H7 (cell line): ENCODE data around the gene REG4. TPM values are rescaled to one million over a fixed set of nuclear protein-coding genes. Genes with fewer than 3 reads are reported as not detected.

Source experiments
- DNase-seq: peaks from one replicate; pipeline ENCODE4 v3.0.0; 2012
- H3K27me3 ChIP-seq: 2 replicates; pipeline ENCODE4 v1.6.0; 2011; ENCODE audit warnings: mild to moderate bottlenecking, low read length; ENCODE audit not compliant: control insufficient read depth, insufficient read depth
- H3K36me3 ChIP-seq: replicated peaks from 2 replicates; pipeline ENCODE4 v1.5.1; 2011; ENCODE audit warnings: low read length; ENCODE audit not compliant: control insufficient read depth, insufficient read depth
- H3K4me3 ChIP-seq: 2 replicates; pipeline ENCODE4 v1.5.1; 2011; ENCODE audit warnings: low read depth, mild to moderate bottlenecking, control low read depth, low read length, moderate library complexity; ENCODE audit not compliant: insufficient read depth
- total RNA-seq: library from RNA; depleted of rRNA; stranded (reverse); fragments of >200 nt; shearing (Covaris generic); gene quantifications from 2 replicates; pipeline ENCODE4 v1.2.3, GENCODE V29; 2014; rRNA removed

REG4 gene
- total RNA-seq, 1 experiment from 2014 or later, result not detected

DNA sequence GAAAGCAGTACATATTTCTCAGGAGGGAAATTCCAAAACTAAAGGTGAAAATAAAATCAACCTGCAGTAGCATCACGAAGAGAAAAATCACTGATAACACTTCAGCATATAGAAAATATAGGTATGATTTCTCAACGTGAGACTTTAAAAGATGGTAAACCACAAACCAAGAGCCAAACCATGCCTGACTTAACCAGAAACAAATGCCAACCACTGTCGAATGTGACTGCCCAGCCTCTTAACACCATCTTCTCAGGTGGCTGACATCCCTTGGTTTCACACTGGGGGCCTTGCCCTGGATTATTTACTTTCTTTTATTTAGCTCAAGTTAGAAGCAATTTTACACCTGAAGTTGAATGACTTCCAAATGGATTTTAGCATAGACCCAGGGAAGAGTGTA, 52.7 kb downstream of the REG4 start:
- H3K27me3 ChIP-seq, result no peaks in the 10 kb centered on the region
- H3K36me3 ChIP-seq, result no peaks in the 10 kb centered on the region
- H3K4me3 ChIP-seq, result no peak overlapping the region
- DNase-seq, result no peak

DNA sequence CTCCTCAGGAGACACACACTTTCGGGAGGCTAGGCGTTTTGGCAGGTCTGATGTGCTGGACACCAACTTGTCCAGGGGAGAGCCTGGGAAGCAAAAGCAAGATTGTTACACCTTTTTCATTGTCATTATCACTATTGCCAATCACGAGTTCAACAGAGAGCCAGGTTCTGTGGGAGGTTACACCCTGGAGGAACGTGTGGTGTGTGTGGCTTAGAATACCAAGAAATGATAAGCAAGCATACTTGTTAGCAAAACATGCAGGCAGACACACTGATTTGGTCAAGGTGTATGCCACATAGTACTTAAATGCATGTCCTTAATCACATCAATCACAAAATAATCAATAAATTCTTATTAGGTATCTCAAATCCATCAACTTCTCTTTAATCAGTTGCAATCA, 58.7 kb downstream of the REG4 start:
- H3K4me3 ChIP-seq, result no peak overlapping the region
- no peaks in the 10 kb centered on the region; the same call in 1 of the 2 replicates for H3K27me3 ChIP-seq
- H3K36me3 ChIP-seq, result no peaks in the 10 kb centered on the region
- no peak for DNase-seq

DNA sequence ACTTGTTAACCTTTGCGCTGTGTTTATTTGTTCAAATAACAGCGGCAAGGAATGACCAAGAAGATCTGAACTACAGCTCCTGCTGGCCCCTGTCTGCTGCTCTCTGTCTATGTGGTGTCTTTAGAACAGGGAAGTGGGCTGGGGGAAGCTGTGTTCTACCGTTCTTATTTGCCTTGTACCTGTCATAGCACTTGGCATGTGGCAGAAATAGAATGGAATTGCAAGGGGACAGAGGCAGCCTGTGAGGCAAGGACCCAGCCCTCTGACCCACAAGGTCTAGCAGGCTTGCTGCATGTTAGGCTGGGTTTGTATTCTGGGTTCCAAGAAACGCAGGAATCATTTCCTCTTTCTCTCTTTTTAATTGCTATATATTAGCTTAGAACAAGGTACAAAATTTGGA, 63.2 kb downstream of the REG4 start:
- no peak overlapping the region for H3K4me3 ChIP-seq
- DNase-seq, result no peak
- H3K27me3 ChIP-seq, result no peaks in the 10 kb centered on the region; the same call in 1 of the 2 replicates
- H3K36me3 ChIP-seq, result peaks cover 6% of the 10 kb centered on the region

DNA sequence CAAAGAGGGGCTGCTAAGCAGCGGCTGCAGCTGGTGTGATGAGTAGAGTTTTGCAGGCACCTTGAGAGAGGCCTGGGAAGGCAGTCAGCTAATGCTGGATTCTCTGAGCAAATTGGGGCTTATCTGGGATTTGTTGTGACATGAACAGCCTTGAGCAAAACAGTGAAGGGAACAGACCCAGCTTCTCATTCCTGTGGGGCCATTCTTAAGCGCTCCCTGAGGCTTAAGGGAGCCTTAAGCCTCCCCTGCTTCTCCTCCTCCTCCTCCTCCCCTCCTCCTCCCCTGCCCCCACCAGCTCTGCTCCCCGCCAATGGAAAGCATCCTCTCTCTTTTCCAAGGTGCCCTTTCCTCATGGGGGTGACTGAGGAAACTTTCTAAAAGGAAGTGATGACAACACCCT, 63.8 kb downstream of the REG4 start:
- DNase-seq, result no peak
- Histone ChIP-seq H3K36me3 (peaks cover 10% of the 10 kb centered on the region), H3K27me3 (no peaks in the 10 kb centered on the region; the same call in 1 of the 2 replicates)

DNA sequence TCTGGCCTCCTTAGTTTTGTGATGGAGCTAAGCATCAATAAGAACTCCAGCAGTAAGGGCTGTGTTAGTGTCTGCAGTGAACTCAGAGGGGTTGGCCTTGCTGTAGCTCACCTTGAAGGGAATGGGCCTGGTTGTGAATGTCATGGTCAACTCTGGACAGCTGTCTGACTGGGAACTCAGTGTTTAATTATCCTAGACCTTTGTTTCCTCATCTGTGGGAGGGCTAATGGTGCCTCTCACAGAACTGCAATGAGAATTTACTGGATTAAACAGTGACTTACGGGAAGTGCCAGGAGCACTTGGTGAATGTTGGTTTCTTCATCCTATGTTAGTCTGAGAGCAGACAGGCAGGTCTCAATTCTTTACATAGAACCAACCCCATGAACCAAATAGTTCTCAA, 66.2 kb downstream of the REG4 start:
- Histone ChIP-seq H3K36me3 (peaks cover 32% of the 10 kb centered on the region), H3K4me3 (no peak overlapping the region), H3K27me3 (no peaks in the 10 kb centered on the region; the same call in 1 of the 2 replicates)
- DNase-seq, result no peak

More for the DNA sequence above, 63.8 kb downstream of the REG4 start:
- H3K4me3 ChIP-seq, result no peak overlapping the region

DNA sequence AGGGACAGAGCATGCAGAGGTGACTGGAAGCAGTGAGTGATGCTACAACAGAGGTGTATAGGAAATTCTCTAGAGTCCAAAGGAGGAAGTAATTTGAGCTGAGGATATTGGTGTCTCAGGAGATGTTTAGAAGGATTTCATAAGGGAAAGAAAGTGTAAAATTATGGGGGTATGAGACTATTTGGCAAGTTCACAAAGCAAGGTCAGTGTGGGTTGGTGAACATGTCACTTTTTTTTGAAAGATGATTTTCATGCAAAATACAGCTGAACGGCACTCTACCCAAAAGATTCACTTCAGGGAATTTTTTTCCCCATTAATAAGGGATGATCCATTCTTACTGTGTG, 66.7 kb downstream of the REG4 start:
- no peak overlapping the region for H3K4me3 ChIP-seq
- H3K27me3 ChIP-seq, result no peaks in the 10 kb centered on the region
- no peak for DNase-seq
- H3K36me3 ChIP-seq, result peaks cover 37% of the 10 kb centered on the region

Other genes starting within 250 kb of the REG4 start
- 17.3 and 20.1 TPM in 2 replicates for gene ZNF697, start 163.2 kb downstream of the REG4 start, total RNA-seq
- 586 and 589 TPM in 2 replicates for gene PHGDH, start 99.5 kb downstream of the REG4 start, total RNA-seq
- not detected in 2 replicates for gene HMGCS2, start 42.6 kb downstream of the REG4 start, total RNA-seq
- not detected in 2 replicates for gene ADAM30, start 85.1 kb upstream of the REG4 start, total RNA-seq